HG03139 (cell line): Measurements from ENCODE around the gene TP53BP2.

Source experiments
- ATAC-seq: cut with Tn5 transposase; IDR thresholded peaks from one replicate; pipeline ENCODE4 v1.9.1; 2021; ENCODE audit not compliant: unreplicated experiment

Gene TP53BP2

GRCh38 chr1:223770621-223771315 lies 75.0 kb downstream of the TP53BP2 start:
- ATAC-seq: no peak

GRCh38 chr1:223765719-223766340 lies 79.9 kb downstream of the TP53BP2 start:
- ATAC-seq: no peak

- no peak for ATAC-seq
Measured at GRCh38 chr1:223765036-223765718, 80.6 kb downstream of the TP53BP2 start.

GRCh38 chr1:223763881-223764280 lies 81.9 kb downstream of the TP53BP2 start:
- ATAC-seq: no peak

GRCh38 chr1:223763251-223763650 lies 82.5 kb downstream of the TP53BP2 start:
- no peak for ATAC-seq

- no peak for ATAC-seq
Measured at GRCh38 chr1:223761411-223761810, 84.3 kb downstream of the TP53BP2 start.

GRCh38 chr1:223760833-223761232 lies 84.9 kb downstream of the TP53BP2 start:
- no peak for ATAC-seq

- no peak for ATAC-seq
Measured at GRCh38 chr1:223759273-223759672, 86.5 kb downstream of the TP53BP2 start.

- no peak for ATAC-seq
Measured at GRCh38 chr1:223758734-223759133, 87.0 kb downstream of the TP53BP2 start.

GRCh38 chr1:223756806-223757700 lies 88.7 kb downstream of the TP53BP2 start:
- ATAC-seq: no peak

GRCh38 chr1:223755992-223756775 lies 89.6 kb downstream of the TP53BP2 start:
- ATAC-seq: no peak

- no peak for ATAC-seq
Measured at GRCh38 chr1:223755432-223755792, 90.3 kb downstream of the TP53BP2 start.

GRCh38 chr1:223754681-223755431 lies 90.9 kb downstream of the TP53BP2 start:
- ATAC-seq: no peak

GRCh38 chr1:223752721-223753515 lies 92.8 kb downstream of the TP53BP2 start:
- no peak for ATAC-seq

GRCh38 chr1:223751696-223752095 lies 94.1 kb downstream of the TP53BP2 start:
- ATAC-seq: no peak

GRCh38 chr1:223750730-223751570 lies 94.8 kb downstream of the TP53BP2 start:
- no peak for ATAC-seq

- ATAC-seq: peak; percentile 61
Measured at GRCh38 chr1:223748773-223749733, 96.7 kb downstream of the TP53BP2 start.
